ENCODE measurements around the gene RNPS1.

DNA sequence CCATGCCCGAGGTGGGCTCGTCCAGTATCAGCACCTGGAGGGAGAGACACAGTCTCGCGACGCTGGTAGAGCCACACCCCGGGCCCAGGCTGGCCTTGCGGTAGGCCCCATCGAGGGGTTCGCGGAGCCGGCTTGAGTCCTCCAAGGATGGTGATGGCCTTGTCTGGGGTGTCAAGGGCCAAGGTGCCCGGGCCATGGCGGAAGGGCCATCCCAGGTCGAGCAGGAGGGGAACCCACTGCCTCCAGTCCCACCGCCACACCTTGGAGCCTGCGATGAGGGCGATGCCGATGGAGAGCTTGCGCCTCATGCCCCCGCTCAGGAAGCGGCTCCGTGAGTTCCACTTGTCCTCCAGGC, 29.6 kb upstream of the RNPS1 start:
- TF ChIP-seq POLR2A (IDR thresholded peaks at IDR 0.05) (no peak), CTCF (IDR thresholded peaks at IDR 0.05) (no peak)

Data from adrenal gland (tissue), 5 donors.